NCI-H2029 treated with DMSO at 0.1 percent for 48 hours (cell line): ENCODE data around the gene LRRC18.

Experiments used
- DNase-seq: peaks from one replicate; lab custom pipeline; 2025; lab: John Stamatoyannopoulos, UW

LRRC18 gene

GRCh38 chr10:48946332-48946731, 6.7 kb upstream of the LRRC18 start:
- DNase-seq, result no peak

GRCh38 chr10:48945441-48946130, 5.9 kb upstream of the LRRC18 start:
- DNase-seq, result no peak

GRCh38 chr10:48944171-48944570, 4.5 kb upstream of the LRRC18 start:
- DNase-seq, result no peak

- DNase-seq, result no peak
Measured at GRCh38 chr10:48943096-48943495, 3.5 kb upstream of the LRRC18 start.

GRCh38 chr10:48941427-48942075, 1.9 kb upstream of the LRRC18 start:
- no peak for DNase-seq

GRCh38 chr10:48940958-48941357, 1.3 kb upstream of the LRRC18 start:
- DNase-seq, result no peak

- DNase-seq, result no peak
Measured at GRCh38 chr10:48940372-48940771, 732 bp upstream of the LRRC18 start.

- DNase-seq, result no peak
Measured at GRCh38 chr10:48938990-48939536, 577 bp downstream of the LRRC18 start.

GRCh38 chr10:48938281-48938680, 1.4 kb downstream of the LRRC18 start:
- no peak for DNase-seq

GRCh38 chr10:48937796-48938195, 1.8 kb downstream of the LRRC18 start:
- DNase-seq, result no peak

- no peak for DNase-seq
Measured at GRCh38 chr10:48935577-48935976, 4.1 kb downstream of the LRRC18 start.

- DNase-seq, result no peak
Measured at GRCh38 chr10:48934672-48935501, 4.8 kb downstream of the LRRC18 start.

- no peak for DNase-seq
Measured at GRCh38 chr10:48932831-48933664, 6.6 kb downstream of the LRRC18 start.

GRCh38 chr10:48931188-48931587, 8.5 kb downstream of the LRRC18 start:
- no peak for DNase-seq

GRCh38 chr10:48929413-48929990, 10.1 kb downstream of the LRRC18 start:
- DNase-seq, result no peak

- DNase-seq, result no peak
Measured at GRCh38 chr10:48926764-48927540, 12.7 kb downstream of the LRRC18 start.

GRCh38 chr10:48926255-48926654, 13.4 kb downstream of the LRRC18 start:
- no peak for DNase-seq

- no peak for DNase-seq
Measured at GRCh38 chr10:48924988-48925387, 14.7 kb downstream of the LRRC18 start.

GRCh38 chr10:48923748-48924147, 15.9 kb downstream of the LRRC18 start:
- DNase-seq, result no peak

GRCh38 chr10:48913674-48914073, 26.0 kb downstream of the LRRC18 start:
- no peak for DNase-seq

- no peak for DNase-seq
Measured at GRCh38 chr10:48910548-48910947, 29.1 kb downstream of the LRRC18 start.
